ENCODE results near the gene PPL. TPM values are rescaled to one million over a fixed set of nuclear protein-coding genes. Genes with fewer than 3 reads are reported as not detected.

PPL gene
- polyA plus RNA-seq, 3 donors = 0.02 TPM; not detected in 2

DNA sequence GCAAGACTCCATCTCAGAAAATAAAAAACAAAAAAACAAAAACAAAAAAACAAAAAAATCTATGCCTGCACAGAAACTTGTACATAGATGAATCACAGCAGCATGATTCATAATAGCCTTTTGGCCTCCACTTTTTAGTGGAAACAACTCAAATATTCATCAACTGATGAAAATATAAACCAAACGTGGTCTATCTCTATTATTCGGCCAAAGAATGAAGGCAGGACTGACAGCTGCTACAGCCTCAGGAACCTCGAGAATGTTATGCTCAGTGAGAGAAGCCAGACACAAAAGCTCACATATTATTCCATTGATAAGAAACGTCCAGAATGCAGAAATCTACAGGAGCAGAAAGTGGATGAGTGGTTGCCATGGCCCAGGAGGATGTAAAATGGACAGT lies 19.8 kb downstream of the PPL start:
- no peaks in the 10 kb centered on the region for H3K4me1 Mint-ChIP-seq
- Histone ChIP-seq H3K4me1 (ENCODE audit: control insufficient read depth in 1 of 2, insufficient read depth in 2 of 2, low read length in 2 of 2) (no peaks in the 10 kb centered on the region), H3K27me3 (ENCODE audit: control insufficient read depth in 2 of 2, insufficient read depth in 2 of 2, low read length in 2 of 2) (no peaks in the 10 kb centered on the region), H3K4me2 (replicated peaks; ENCODE audit: extremely low read depth, low read length, poor library complexity, severe bottlenecking) (no peak overlapping the region), H3K4me3 (replicated peaks in 1 of 3; ENCODE audit: low read depth in 2 of 3, low read length in 3 of 3) (no peak overlapping the region), H3K27ac (ENCODE audit: low read depth in 1 of 2, low read length in 2 of 2) (no peak overlapping the region), H3K9me3 (replicated peaks in 1 of 2; ENCODE audit: control insufficient read depth in 1 of 2, insufficient read depth in 1 of 2, low read length in 2 of 2) (no peaks in the 10 kb centered on the region), H3K36me3 (replicated peaks in 1 of 2; ENCODE audit: control insufficient read depth in 1 of 2, insufficient read depth in 2 of 2, low read length in 2 of 2) (no peaks in the 10 kb centered on the region), H4K20me1 (ENCODE audit: insufficient read depth, low read length) (no peaks in the 10 kb centered on the region), H3K9ac (ENCODE audit: insufficient read depth, low read length, poor library complexity, severe bottlenecking) (no peak overlapping the region), H2AFZ (ENCODE audit: insufficient read depth, low read depth, low read length, poor library complexity, severe bottlenecking) (no peak overlapping the region), H3K79me2 (ENCODE audit: insufficient read depth, low read length) (no peaks in the 10 kb centered on the region)
- H3K27me3 Mint-ChIP-seq (ENCODE audit: low read depth in 3 of 3) = peaks cover 4 to 14% (median 10%) of the 10 kb centered on the region in 3 donors
- H3K4me3 Mint-ChIP-seq = no peak overlapping the region
- no CpG with 5 or more reads among the region's 4 CpGs for WGBS (ENCODE audit: insufficient coverage)
- no peak for TF ChIP-seq CTCF (IDR thresholded peaks at IDR 0.05)
- H3K9me3 Mint-ChIP-seq = no peaks in the 10 kb centered on the region
- H3K27ac Mint-ChIP-seq = no peak overlapping the region
- H3K36me3 Mint-ChIP-seq = no peaks in the 10 kb centered on the region
- intact Hi-C loops (cut with micrococcal nuclease) = no loop called here
- no peak for DNase-seq

GRCh38 chr16:4915226-4915761 lies 21.7 kb downstream of the PPL start:
- H3K4me1 Mint-ChIP-seq = no peaks in the 10 kb centered on the region
- no peak overlapping the region for H3K4me3 ChIP-seq (replicated peaks in 1 of 3; ENCODE audit: low read depth in 2 of 3, low read length in 3 of 3)
- WGBS (ENCODE audit: insufficient coverage) = 95% methylated on average over 7 of the region's 11 CpGs
- intact Hi-C loops (cut with micrococcal nuclease) = no loop called here
- no peak overlapping the region for H2AFZ ChIP-seq (ENCODE audit: insufficient read depth, low read depth, low read length, poor library complexity, severe bottlenecking)
- H3K27me3 ChIP-seq (ENCODE audit: control insufficient read depth in 2 of 2, insufficient read depth in 2 of 2, low read length in 2 of 2) = no peaks in the 10 kb centered on the region
- no peaks in the 10 kb centered on the region for H3K36me3 ChIP-seq (replicated peaks in 1 of 2; ENCODE audit: control insufficient read depth in 1 of 2, insufficient read depth in 2 of 2, low read length in 2 of 2)
- H3K9ac ChIP-seq (ENCODE audit: insufficient read depth, low read length, poor library complexity, severe bottlenecking) = no peak overlapping the region
- H3K4me1 ChIP-seq (ENCODE audit: control insufficient read depth in 1 of 2, insufficient read depth in 2 of 2, low read length in 2 of 2) = no peaks in the 10 kb centered on the region
- H3K4me3 Mint-ChIP-seq = no peak overlapping the region
- no peaks in the 10 kb centered on the region for H4K20me1 ChIP-seq (ENCODE audit: insufficient read depth, low read length)
- H3K9me3 Mint-ChIP-seq = no peaks in the 10 kb centered on the region
- H3K9me3 ChIP-seq (replicated peaks in 1 of 2; ENCODE audit: control insufficient read depth in 1 of 2, insufficient read depth in 1 of 2, low read length in 2 of 2) = no peaks in the 10 kb centered on the region
- DNase-seq = no peak
- no peak overlapping the region for H3K27ac Mint-ChIP-seq
- H3K27me3 Mint-ChIP-seq (ENCODE audit: low read depth in 3 of 3) = peaks cover 4 to 16% (median 7%) of the 10 kb centered on the region in 3 donors
- H3K79me2 ChIP-seq (ENCODE audit: insufficient read depth, low read length) = no peaks in the 10 kb centered on the region
- H3K27ac ChIP-seq (ENCODE audit: low read depth in 1 of 2, low read length in 2 of 2) = no peak overlapping the region
- no peak for TF ChIP-seq CTCF (IDR thresholded peaks at IDR 0.05)
- H3K36me3 Mint-ChIP-seq = no peaks in the 10 kb centered on the region
- H3K4me2 ChIP-seq (replicated peaks; ENCODE audit: extremely low read depth, low read length, poor library complexity, severe bottlenecking) = no peak overlapping the region
